H9 (cell line): ENCODE results near the gene NUP85. TPM values are rescaled to one million over a fixed set of nuclear protein-coding genes. Genes with fewer than 3 reads are reported as not detected.
"Not testable (repeated sequence)": the region's sequence is repeated elsewhere in the genome, so short reads cannot be mapped to it uniquely, and the experiment has no call there.

Experiments
- DNase-seq: peaks from one replicate; pipeline ENCODE4 v3.0.0-alpha.2; 2017
- H2AFZ ChIP-seq: one replicate; pipeline ENCODE4 v1.6.1; 2013; ENCODE audit warnings: mild to moderate bottlenecking, low read length, control low read depth, moderate library complexity
- H2AK5ac ChIP-seq: 2 replicates; pipeline ENCODE4 v1.6.1; 2013; ENCODE audit warnings: low read length, control low read depth, mixed read lengths; ENCODE audit not compliant: insufficient read length
- H2BK120ac ChIP-seq: one replicate; pipeline ENCODE4 v1.6.1; 2013; ENCODE audit warnings: low read depth, mild to moderate bottlenecking, low read length, control low read depth, inconsistent platforms; ENCODE audit not compliant: poor library complexity, severe bottlenecking
- H2BK12ac ChIP-seq: 2 replicates; pipeline ENCODE4 v1.6.1; 2013; ENCODE audit warnings: low read length, control low read depth, mixed read lengths, low read depth; ENCODE audit not compliant: insufficient read length
- H2BK15ac ChIP-seq: 2 replicates; pipeline ENCODE4 v1.6.1; 2013; ENCODE audit warnings: low read depth, low read length, control low read depth
- H2BK20ac ChIP-seq: one replicate; pipeline ENCODE4 v1.6.1; 2013; ENCODE audit warnings: low read depth, mild to moderate bottlenecking, low read length, control low read depth, inconsistent platforms; ENCODE audit not compliant: poor library complexity, severe bottlenecking
- H2BK5ac ChIP-seq: 2 replicates; pipeline ENCODE4 v1.6.1; 2013; ENCODE audit warnings: low read length, control low read depth, mixed read lengths; ENCODE audit not compliant: insufficient read length
- H3K14ac ChIP-seq: 2 replicates; pipeline ENCODE4 v1.6.1; 2013; ENCODE audit warnings: low read length, control low read depth; ENCODE audit not compliant: insufficient read depth
- H3K18ac ChIP-seq: 2 replicates; pipeline ENCODE4 v1.6.1; 2013; ENCODE audit warnings: low read depth, mild to moderate bottlenecking, mixed read lengths, low read length, control low read depth; ENCODE audit not compliant: insufficient read length
- H3K23ac ChIP-seq: 2 replicates; pipeline ENCODE4 v1.6.1; 2013; ENCODE audit warnings: low read length, control low read depth, mixed read lengths, low read depth; ENCODE audit not compliant: insufficient read length
- H3K23me2 ChIP-seq: 2 replicates; pipeline ENCODE4 v1.6.1; 2013; ENCODE audit warnings: low read depth, mild to moderate bottlenecking, mixed read lengths, low read length, control low read depth; ENCODE audit not compliant: insufficient read length, poor library complexity, severe bottlenecking
- H3K27ac ChIP-seq: 2 replicates; pipeline ENCODE4 v1.5.1; 2013; ENCODE audit warnings: low read length, control low read depth, mixed read lengths, low read depth; ENCODE audit not compliant: insufficient read length
- H3K27me3 ChIP-seq: 2 replicates; pipeline ENCODE4 v1.6.1; 2013; ENCODE audit warnings: low read length, control low read depth, inconsistent platforms; ENCODE audit not compliant: insufficient read depth
- H3K4ac ChIP-seq: 2 replicates; pipeline ENCODE4 v1.6.1; 2013; ENCODE audit warnings: low read depth, mild to moderate bottlenecking, control low read depth, inconsistent platforms, low read length, moderate library complexity
- H3K4me1 ChIP-seq: 2 replicates; pipeline ENCODE4 v1.6.1; 2013; ENCODE audit warnings: low read length, control low read depth, inconsistent platforms; ENCODE audit not compliant: insufficient read depth
- H3K4me2 ChIP-seq: 2 replicates; pipeline ENCODE4 v1.6.1; 2013; ENCODE audit warnings: low read length, control low read depth, mixed read lengths; ENCODE audit not compliant: insufficient read length, insufficient read depth
- H3K56ac ChIP-seq: 2 replicates; pipeline ENCODE4 v1.6.1; 2013; ENCODE audit warnings: low read depth, mild to moderate bottlenecking, mixed read lengths, low read length, control low read depth; ENCODE audit not compliant: insufficient read length
- H3K79me1 ChIP-seq: 2 replicates; pipeline ENCODE4 v1.6.1; 2013; ENCODE audit warnings: low read depth, mild to moderate bottlenecking, moderate library complexity, low read length, control low read depth, inconsistent platforms; ENCODE audit not compliant: insufficient read depth, poor library complexity, severe bottlenecking
- H3K79me2 ChIP-seq: 2 replicates; pipeline ENCODE4 v1.6.1; 2013; ENCODE audit warnings: low read length, control low read depth, inconsistent platforms; ENCODE audit not compliant: insufficient read depth
- H3K9ac ChIP-seq: 2 replicates; pipeline ENCODE4 v1.6.1; 2013; ENCODE audit warnings: low read length, control low read depth, mixed read lengths; ENCODE audit not compliant: insufficient read length; ENCODE audit errors: extremely low read depth
- H3K9me3 ChIP-seq: one replicate; pipeline ENCODE4 v1.6.1; 2013; ENCODE audit warnings: low read depth, low read length, inconsistent platforms; ENCODE audit not compliant: control insufficient read depth
- H3T11ph ChIP-seq: one replicate; pipeline ENCODE4 v1.6.1; 2013; ENCODE audit warnings: mild to moderate bottlenecking, low read length, control low read depth, inconsistent platforms
- H4K20me1 ChIP-seq: one replicate; pipeline ENCODE4 v1.6.1; 2013; ENCODE audit not compliant: control insufficient read depth, insufficient read length, insufficient read depth
- H4K5ac ChIP-seq: 2 replicates; pipeline ENCODE4 v1.6.1; 2013; ENCODE audit warnings: low read depth, mild to moderate bottlenecking, mixed read lengths, low read length, control low read depth; ENCODE audit not compliant: insufficient read length
- H4K8ac ChIP-seq: replicated peaks from 2 replicates; pipeline ENCODE4 v1.6.1; 2013; ENCODE audit warnings: low read length, control low read depth, mixed read lengths, low read depth; ENCODE audit not compliant: insufficient read length
- H4K91ac ChIP-seq: 2 replicates; pipeline ENCODE4 v1.6.1; 2013; ENCODE audit warnings: low read depth, mild to moderate bottlenecking, moderate library complexity, mixed read lengths, low read length, control low read depth; ENCODE audit not compliant: insufficient read length
- H3K27ac Mint-ChIP-seq, 3 experiments: 2 replicates in 2 of 3; 3 replicates in 1 of 3; pipeline ENCODE4 v1.8.0; 2020 to 2021; ENCODE audit warnings: mixed read lengths in 3 of 3, mild to moderate bottlenecking in 1 of 3, moderate library complexity in 1 of 3
- H3K27me3 Mint-ChIP-seq: 2 replicates; pipeline ENCODE4 v1.8.0; 2021; ENCODE audit warnings: low read depth, mild to moderate bottlenecking, moderate library complexity, mixed read lengths
- H3K36me3 Mint-ChIP-seq, 3 experiments: 2 replicates in 2 of 3; 3 replicates in 1 of 3; pipeline ENCODE4 v1.8.0; 2020 to 2021; ENCODE audit warnings: low read depth in 3 of 3, mixed read lengths in 3 of 3; ENCODE audit not compliant: insufficient read depth in 1 of 3
- H3K4me1 Mint-ChIP-seq, 2 experiments: 2 replicates each; pipeline ENCODE4 v1.8.0; 2020; ENCODE audit warnings: mixed read lengths in 2 of 2
- H3K4me3 Mint-ChIP-seq, 2 experiments: 2 replicates in 1 of 2; 3 replicates in 1 of 2; pipeline ENCODE4 v1.8.0; 2020 to 2021; ENCODE audit warnings: mild to moderate bottlenecking in 2 of 2, mixed read lengths in 2 of 2, moderate library complexity in 1 of 2
- H3K9me3 Mint-ChIP-seq, 2 experiments: 2 replicates in 1 of 2; 3 replicates in 1 of 2; pipeline ENCODE4 v1.8.0; 2020; ENCODE audit warnings: mild to moderate bottlenecking in 2 of 2, mixed read lengths in 2 of 2, moderate library complexity in 1 of 2
- WGBS: extraction: QIAGEN DNeasy Blood & Tissue Kit; methylation state at CpG from one replicate; pipeline ENCODE4 v1.1.7; 2013; ENCODE audit warnings: missing lambda C conversion rate, low lambda C conversion rate, mixed read lengths; ENCODE audit not compliant: insufficient read length; ENCODE audit errors: extremely low coverage; 5-methylcytosine and 5-hydroxymethylcytosine counted together
- total RNA-seq: library from RNA; stranded (reverse); gene quantifications from 2 replicates; pipeline ENCODE4 v1.2.1, GENCODE V29; 2021
- TF ChIP-seq, protein P1 (sequence below): fragments of 200-600 bp; sonication (generic); conservative IDR thresholded peaks from 3 replicates; pipeline ENCODE4 v1.8.0; 2021; ENCODE audit warnings: antibody characterized with exemption, mild to moderate bottlenecking

Gene NUP85
- total RNA-seq, 1 experiment from 2014 or later: 145 TPM

DNA sequence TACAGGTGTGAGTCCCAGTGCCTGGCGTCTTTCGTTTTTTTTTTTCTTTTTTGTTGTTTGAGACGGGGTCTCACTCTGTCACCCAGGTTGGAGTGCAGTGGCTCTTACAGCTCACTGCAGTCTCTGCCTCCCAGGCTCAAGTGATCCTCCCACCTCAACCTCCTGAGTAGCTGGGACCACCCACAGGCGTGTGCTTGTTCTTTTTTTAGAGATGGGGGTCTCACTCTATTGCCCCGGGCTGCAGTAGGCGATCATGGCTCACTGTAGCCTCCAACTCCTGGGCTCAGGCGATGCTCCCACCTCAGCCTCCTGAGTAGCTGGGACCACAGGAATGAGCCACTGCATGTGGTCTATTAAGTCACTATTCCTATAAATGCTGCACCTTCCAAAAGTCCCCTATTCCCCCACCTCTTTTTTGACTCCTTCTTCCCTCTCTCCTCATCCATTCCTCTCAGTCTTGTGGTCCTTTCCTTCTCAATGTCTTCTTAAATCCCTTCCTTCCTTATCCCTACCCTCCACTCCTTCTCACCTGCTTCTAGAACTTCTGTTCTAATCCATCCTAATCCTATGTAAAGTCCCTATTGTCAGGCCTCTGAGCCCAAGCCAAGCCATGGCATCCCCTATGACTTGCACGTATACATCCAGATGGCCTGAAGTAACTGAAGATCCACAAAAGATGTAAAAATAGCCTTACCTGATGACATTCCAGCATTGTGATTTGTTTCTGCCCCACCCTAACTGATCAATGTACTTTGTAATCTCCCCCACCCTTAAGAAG is 46.7 kb downstream of the NUP85 start:
- H3K4ac ChIP-seq: no peak overlapping the region
- no peak overlapping the region for H3K56ac ChIP-seq
- H3K9me3 ChIP-seq: no peaks in the 10 kb centered on the region
- WGBS: no CpG with 5 or more reads among the region's 8 CpGs
- no peak overlapping the region for H4K8ac ChIP-seq
- no peak overlapping the region for H2BK15ac ChIP-seq
- Mint-ChIP-seq H3K9me3 (0 out of 5 replicates have a peak, but pooled peaks cover 0 to 2% of the 10 kb centered on the region in 2 experiments), H3K36me3 (peaks cover 0 to 9% (median 4%) of the 10 kb centered on the region in 3 experiments; a peak in 3 of 7 replicates), H3K4me3 (peak overlapping the region in 1 of 2 experiments; percentile 7; a peak in 1 of 5 replicates), H3K4me1 (peaks cover 47 to 52% of the 10 kb centered on the region in 2 experiments), H3K27ac (peak overlapping the region; percentile 15 to 71 (median 62); a peak in 4 of 7 replicates), H3K27me3 (no peaks in the 10 kb centered on the region)
- H3K9ac ChIP-seq: no peak overlapping the region
- no peaks in the 10 kb centered on the region for H3K4me1 ChIP-seq
- no peak overlapping the region for H3K23ac ChIP-seq
- H3K79me2 ChIP-seq: peaks cover 2% of the 10 kb centered on the region; the same call in 1 of the 2 replicates
- no peaks in the 10 kb centered on the region for H3K23me2 ChIP-seq
- H2BK120ac ChIP-seq: no peak overlapping the region
- TF ChIP-seq, protein P1, sequence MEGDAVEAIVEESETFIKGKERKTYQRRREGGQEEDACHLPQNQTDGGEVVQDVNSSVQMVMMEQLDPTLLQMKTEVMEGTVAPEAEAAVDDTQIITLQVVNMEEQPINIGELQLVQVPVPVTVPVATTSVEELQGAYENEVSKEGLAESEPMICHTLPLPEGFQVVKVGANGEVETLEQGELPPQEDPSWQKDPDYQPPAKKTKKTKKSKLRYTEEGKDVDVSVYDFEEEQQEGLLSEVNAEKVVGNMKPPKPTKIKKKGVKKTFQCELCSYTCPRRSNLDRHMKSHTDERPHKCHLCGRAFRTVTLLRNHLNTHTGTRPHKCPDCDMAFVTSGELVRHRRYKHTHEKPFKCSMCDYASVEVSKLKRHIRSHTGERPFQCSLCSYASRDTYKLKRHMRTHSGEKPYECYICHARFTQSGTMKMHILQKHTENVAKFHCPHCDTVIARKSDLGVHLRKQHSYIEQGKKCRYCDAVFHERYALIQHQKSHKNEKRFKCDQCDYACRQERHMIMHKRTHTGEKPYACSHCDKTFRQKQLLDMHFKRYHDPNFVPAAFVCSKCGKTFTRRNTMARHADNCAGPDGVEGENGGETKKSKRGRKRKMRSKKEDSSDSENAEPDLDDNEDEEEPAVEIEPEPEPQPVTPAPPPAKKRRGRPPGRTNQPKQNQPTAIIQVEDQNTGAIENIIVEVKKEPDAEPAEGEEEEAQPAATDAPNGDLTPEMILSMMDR: no peak
- no peak overlapping the region for H3K18ac ChIP-seq
- no peak overlapping the region for H3K14ac ChIP-seq
- DNase-seq: no peak
- no peak overlapping the region for H4K91ac ChIP-seq
- no peak overlapping the region for H3T11ph ChIP-seq
- H4K20me1 ChIP-seq: no peaks in the 10 kb centered on the region
- no peak overlapping the region for H2AFZ ChIP-seq
- H4K5ac ChIP-seq: no peak overlapping the region
- peaks cover 3% of the 10 kb centered on the region for H3K79me1 ChIP-seq
- H2AK5ac ChIP-seq: no peak overlapping the region
- no peaks in the 10 kb centered on the region for H3K27me3 ChIP-seq
- H2BK20ac ChIP-seq: no peak overlapping the region
- H3K27ac ChIP-seq: no peak overlapping the region
- H3K4me2 ChIP-seq: no peak overlapping the region
- no peak overlapping the region for H2BK12ac ChIP-seq
- H2BK5ac ChIP-seq: no peak overlapping the region

DNA sequence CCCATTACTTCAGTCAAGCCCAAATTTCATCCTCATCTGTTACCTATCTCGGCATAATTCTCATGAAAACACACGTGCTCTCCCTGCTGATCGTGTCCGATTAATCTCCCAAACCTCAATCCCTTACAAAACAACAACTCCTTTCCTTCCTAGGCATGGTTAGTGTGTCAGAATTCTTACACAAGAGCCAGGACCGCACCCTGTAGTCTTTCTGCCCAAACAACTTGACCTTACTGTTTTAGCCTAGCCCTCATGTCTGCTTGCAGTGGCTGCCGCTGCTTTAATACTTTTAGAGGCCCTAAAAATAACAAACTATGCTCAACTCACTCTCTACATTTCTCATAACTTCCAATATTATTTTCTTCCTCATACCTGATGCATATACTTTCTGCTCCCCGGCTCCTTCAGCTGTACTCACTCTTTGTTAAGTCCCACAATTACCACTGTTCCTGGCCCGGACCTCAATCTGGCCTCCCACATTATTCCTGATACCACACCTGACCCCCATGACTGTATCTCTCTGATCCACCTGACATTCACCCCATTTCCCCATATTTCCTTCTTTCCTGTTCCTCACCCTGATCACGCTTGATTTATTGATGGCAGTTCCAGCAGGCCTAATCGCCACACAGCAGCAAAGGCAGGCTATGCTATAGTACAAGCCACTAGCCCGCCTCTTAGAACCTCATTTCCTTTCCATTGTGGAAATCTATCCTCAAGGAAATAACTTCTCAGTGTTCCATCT is 50.6 kb downstream of the NUP85 start:
- H3K9me3 Mint-ChIP-seq, H4K91ac ChIP-seq, H3K9ac ChIP-seq, H4K5ac ChIP-seq, H3K4me1 ChIP-seq, H2BK120ac ChIP-seq, H4K20me1 ChIP-seq, H3K56ac ChIP-seq, H3K23me2 ChIP-seq, H3K79me1 ChIP-seq, H3K4me3 Mint-ChIP-seq, H2AFZ ChIP-seq, H3K23ac ChIP-seq, H3K27me3 Mint-ChIP-seq, H2BK12ac ChIP-seq, H3K27ac ChIP-seq, H3K4ac ChIP-seq, H3K14ac ChIP-seq, H2BK15ac ChIP-seq, DNase-seq, H3T11ph ChIP-seq, H3K27me3 ChIP-seq, H2BK20ac ChIP-seq, H4K8ac ChIP-seq, H3K4me2 ChIP-seq, H2AK5ac ChIP-seq, H2BK5ac ChIP-seq, H3K18ac ChIP-seq, H3K9me3 ChIP-seq: not testable (repeated sequence)
- no CpG with 5 or more reads among the region's 11 CpGs for WGBS
- Mint-ChIP-seq H3K4me1 (peaks cover 51 to 54% of the 10 kb centered on the region in 2 experiments), H3K36me3 (peaks cover 0 to 13% (median 2%) of the 10 kb centered on the region in 3 experiments; a peak in 4 of 7 replicates), H3K27ac (peak overlapping the region in 1 of 3 experiments; percentile 1; a peak in 2 of 7 replicates)
- H3K79me2 ChIP-seq: peaks cover 16% of the 10 kb centered on the region
